Right lobe of liver (tissue), 6 donors: ENCODE measurements around the gene CBR1. TPM values are rescaled to one million over a fixed set of nuclear protein-coding genes. Genes with fewer than 3 reads are reported as not detected.

Source experiments
- ATAC-seq, 4 donors: fragments of 200-7000 bp; cut with Tn5 transposase; one replicate each; pipeline ENCODE4 v1.9.1; 2020; ENCODE audit warnings: mild to moderate bottlenecking in 4 of 4, moderate library complexity in 4 of 4
- DNase-seq, 3 donors: peaks; one replicate each; pipeline ENCODE4 v3.0.0-alpha.2; 2020
- H3K27ac ChIP-seq, 3 donors: fragments of 200-600 bp; one replicate each; pipeline ENCODE4 v1.8.0; 2022
- H3K27me3 ChIP-seq, 2 donors: fragments of 200-600 bp; one replicate each; pipeline ENCODE4 v1.8.0; 2022
- H3K36me3 ChIP-seq, 4 donors: fragments of 200-600 bp; sonication (generic) in 1 of 4; one replicate each; pipeline versions ENCODE4 v1.5.1 to v1.8.0; 2017 to 2022; ENCODE audit warnings: control low read depth in 1 of 4
- H3K4me1 ChIP-seq, 4 donors: fragments of 200-600 bp; sonication (generic) in 1 of 4; one replicate each; pipeline versions ENCODE4 v1.5.1 to v1.8.0; 2017 to 2022; ENCODE audit warnings: control low read depth in 1 of 4
- H3K4me3 ChIP-seq, 3 donors: fragments of 200-600 bp; one replicate each; pipeline ENCODE4 v1.8.0; 2022
- H3K9me3 ChIP-seq, 4 donors: fragments of 200-600 bp; sonication (generic) in 1 of 4; one replicate each; pipeline versions ENCODE4 v1.5.1 to v1.8.0; 2017 to 2022; ENCODE audit warnings: control low read depth in 1 of 4
- POLR2A ChIP-seq: fragments of 450-650 bp; IDR thresholded peaks from one replicate; pipeline ENCODE4 v1.6.1; 2017; ENCODE audit warnings: antibody characterized with exemption, mild to moderate bottlenecking
- WGBS: methylation state at CpG from one replicate; pipeline ENCODE4 v1.1.6; 2018; ENCODE audit warnings: low coverage, low lambda C conversion rate; ENCODE audit not compliant: insufficient coverage; ENCODE audit errors: missing lambda C conversion rate; 5-methylcytosine and 5-hydroxymethylcytosine counted together
- intact Hi-C, 2 donors: fragments of 100-400 bp; cut with DNase I; formaldehyde crosslinking; loops; one replicate each; pipeline versions ENCODE4 v1.11.2 to v1.14.1; 2022
- total RNA-seq, 6 experiments: library from RNA; depleted of rRNA in 2 of 6; stranded (reverse); fragments of >200 nt in 2 of 6; fragmentation: NEBNext Ultra II Directional in 3 of 6; extraction: Animal tissue kit (Norgen Biotek cat#: 25700) in 3 of 6; gene quantifications; one replicate each; pipeline versions ENCODE4 v1.1.0 to v1.2.4, GENCODE V29; 2016 to 2023
- TF ChIP-seq, protein P1 (sequence below), 4 donors: fragments of 200-600 bp in 3 of 4; fragments of 450-650 bp in 1 of 4; IDR thresholded peaks; one replicate each; pipeline versions ENCODE4 v1.5.1 to v1.8.0; 2016 to 2022; ENCODE audit warnings: antibody characterized with exemption in 4 of 4, mild to moderate bottlenecking in 2 of 4
- donor health status: DM: no; HTN: yes; CAD: no.
- donor health status: DM: no; HTN: no; CAD: no.
- donor health status: DM: no; HTN: no; CAD: no.
- donor health status: DM: no; HTN: yes; CAD: no.
- donor health status: DM: no; HTN: yes; CAD: no.

Gene CBR1
- total RNA-seq, 6 experiments from 2014 or later: 59.1 to 688 (median 211) TPM

- 58% methylated on average over 1 of the region's 1 CpG for WGBS
- TF ChIP-seq, protein P1, sequence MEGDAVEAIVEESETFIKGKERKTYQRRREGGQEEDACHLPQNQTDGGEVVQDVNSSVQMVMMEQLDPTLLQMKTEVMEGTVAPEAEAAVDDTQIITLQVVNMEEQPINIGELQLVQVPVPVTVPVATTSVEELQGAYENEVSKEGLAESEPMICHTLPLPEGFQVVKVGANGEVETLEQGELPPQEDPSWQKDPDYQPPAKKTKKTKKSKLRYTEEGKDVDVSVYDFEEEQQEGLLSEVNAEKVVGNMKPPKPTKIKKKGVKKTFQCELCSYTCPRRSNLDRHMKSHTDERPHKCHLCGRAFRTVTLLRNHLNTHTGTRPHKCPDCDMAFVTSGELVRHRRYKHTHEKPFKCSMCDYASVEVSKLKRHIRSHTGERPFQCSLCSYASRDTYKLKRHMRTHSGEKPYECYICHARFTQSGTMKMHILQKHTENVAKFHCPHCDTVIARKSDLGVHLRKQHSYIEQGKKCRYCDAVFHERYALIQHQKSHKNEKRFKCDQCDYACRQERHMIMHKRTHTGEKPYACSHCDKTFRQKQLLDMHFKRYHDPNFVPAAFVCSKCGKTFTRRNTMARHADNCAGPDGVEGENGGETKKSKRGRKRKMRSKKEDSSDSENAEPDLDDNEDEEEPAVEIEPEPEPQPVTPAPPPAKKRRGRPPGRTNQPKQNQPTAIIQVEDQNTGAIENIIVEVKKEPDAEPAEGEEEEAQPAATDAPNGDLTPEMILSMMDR (IDR thresholded peaks at IDR 0.05): no peak
- TF ChIP-seq POLR2A: no peak
- H3K4me3 ChIP-seq: no peak overlapping the region
Measured at GRCh38 chr21:36093512-36093911, 23.7 kb downstream of the CBR1 start.

GRCh38 chr21:36096398-36097290, 26.8 kb downstream of the CBR1 start:
- WGBS: 75% methylated on average over 1 of the region's 1 CpG

More at GRCh38 chr21:36093512-36093911, 23.7 kb downstream of the CBR1 start:
- no peaks in the 10 kb centered on the region for H3K4me1 ChIP-seq
- DNase-seq: no peak
- H3K27ac ChIP-seq: no peak overlapping the region
- no peaks in the 10 kb centered on the region for H3K36me3 ChIP-seq
- ATAC-seq: no peak
- H3K9me3 ChIP-seq: no peaks in the 10 kb centered on the region
- no peaks in the 10 kb centered on the region for H3K27me3 ChIP-seq
- intact Hi-C loops: no loop called here

DNA sequence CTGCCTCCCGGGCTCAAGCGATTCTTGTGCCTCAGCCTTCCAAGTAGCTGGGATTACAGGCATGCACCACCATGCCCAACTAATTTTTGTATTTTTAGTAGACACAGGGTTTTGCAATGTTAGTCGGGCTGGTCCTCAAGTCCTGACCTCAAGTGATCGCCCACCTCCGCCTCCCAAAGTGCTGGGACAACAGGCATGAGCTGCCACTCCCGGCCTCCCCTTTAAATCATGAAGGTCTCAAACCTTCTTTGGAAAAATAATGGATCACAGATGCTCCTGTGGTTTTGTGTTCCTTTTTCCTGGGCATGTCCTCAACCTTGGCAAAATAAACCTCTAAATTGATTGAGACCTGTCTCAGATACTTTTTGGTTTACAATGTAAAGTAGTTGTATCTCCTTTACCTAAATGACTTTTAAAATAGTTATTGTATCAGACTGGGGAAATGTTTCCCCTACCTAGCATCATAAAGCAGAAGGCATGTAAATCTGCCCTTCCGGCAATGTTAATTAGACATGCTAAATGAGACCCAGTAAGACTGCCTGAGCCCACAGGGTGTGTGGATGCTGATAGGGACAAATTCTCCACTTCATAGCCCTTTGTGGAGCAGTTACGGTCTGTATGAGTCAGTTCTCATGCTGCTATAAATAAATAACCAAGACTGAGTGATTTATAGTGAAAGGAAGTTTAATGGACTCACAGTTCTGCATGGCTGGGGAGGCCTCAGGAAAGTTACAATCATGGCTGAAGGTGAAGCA, 27.8 kb downstream of the CBR1 start:
- ATAC-seq (no peak), DNase-seq (no peak)
- no peak overlapping the region for H3K27ac ChIP-seq
- 85% methylated on average over 8 of the region's 8 CpGs for WGBS
- no peak for TF ChIP-seq POLR2A
- TF ChIP-seq, protein P1 (IDR thresholded peaks at IDR 0.05): no peak
- no peak overlapping the region for H3K4me3 ChIP-seq
- intact Hi-C loops: no loop called here
- H3K4me1 ChIP-seq: no peaks in the 10 kb centered on the region
- H3K9me3 ChIP-seq: no peaks in the 10 kb centered on the region
- no peaks in the 10 kb centered on the region for H3K27me3 ChIP-seq
- no peaks in the 10 kb centered on the region for H3K36me3 ChIP-seq

More at GRCh38 chr21:36096398-36097290, 26.8 kb downstream of the CBR1 start:
- no peak for TF ChIP-seq POLR2A
- TF ChIP-seq, protein P1 (IDR thresholded peaks at IDR 0.05): no peak
- intact Hi-C loops: no loop called here
- H3K4me3 ChIP-seq: no peak overlapping the region
- no peaks in the 10 kb centered on the region for H3K9me3 ChIP-seq
- H3K4me1 ChIP-seq: no peaks in the 10 kb centered on the region
- H3K27ac ChIP-seq: no peak overlapping the region
- H3K36me3 ChIP-seq: no peaks in the 10 kb centered on the region
- DNase-seq (no peak), ATAC-seq (no peak)
- no peaks in the 10 kb centered on the region for H3K27me3 ChIP-seq

- intact Hi-C loops: no loop called here
- WGBS: 33% methylated on average over 2 of the region's 2 CpGs
- DNase-seq: no peak
- no peak for ATAC-seq
- Histone ChIP-seq H3K36me3 (no peaks in the 10 kb centered on the region), H3K27ac (no peak overlapping the region), H3K4me1 (no peaks in the 10 kb centered on the region), H3K4me3 (no peak overlapping the region), H3K9me3 (no peaks in the 10 kb centered on the region), H3K27me3 (no peaks in the 10 kb centered on the region)
- TF ChIP-seq, protein P1 (IDR thresholded peaks at IDR 0.05): no peak
Measured at GRCh38 chr21:36098182-36098532, 28.3 kb downstream of the CBR1 start.
